Measurements from ENCODE around the gene PPDPF.

GRCh38 chr20:63533388-63533787, 12.8 kb downstream of the PPDPF start:
- TF ChIP-seq CTCF (IDR thresholded peaks at IDR 0.05; ENCODE audit: control extremely low read depth in 1 of 3, insufficient read depth in 1 of 3, low read depth in 1 of 3, low read length in 3 of 3) (no peak), POLR2A (IDR thresholded peaks at IDR 0.05; ENCODE audit: control extremely low read depth in 1 of 2, low read depth in 2 of 2, low read length in 2 of 2) (no peak), SUZ12 (IDR thresholded peaks at IDR 0.05; ENCODE audit: low read length) (no peak), JUN (IDR thresholded peaks at IDR 0.05; ENCODE audit: low read depth, low read length) (no peak), EP300 (IDR thresholded peaks at IDR 0.05; ENCODE audit: borderline replicate concordance in 1 of 2, low read depth in 2 of 2, low read length in 2 of 2) (no peak), ZNF274 (IDR thresholded peaks at IDR 0.05; ENCODE audit: borderline replicate concordance, extremely low read depth, low read length) (no peak), ASH2L (IDR thresholded peaks at IDR 0.05; ENCODE audit: low read length) (no peak), SAP30 (IDR thresholded peaks at IDR 0.05; ENCODE audit: insufficient read depth, insufficient replicate concordance, low read length) (no peak), POLR2AphosphoS5 (IDR thresholded peaks at IDR 0.05; ENCODE audit: low read depth, low read length) (no peak), TAF1 (IDR thresholded peaks at IDR 0.05; ENCODE audit: low read depth, low read length) (no peak)

Measured in H1 (cell line).